IMR-90 (cell line): ENCODE results near the gene MMAB. TPM values are rescaled to one million over a fixed set of nuclear protein-coding genes. Genes with fewer than 3 reads are reported as not detected.

Source experiments
- ATAC-seq: fragments of 200-7000 bp; cut with Tn5 transposase; 2 replicates; pipeline ENCODE4 v1.9.1; 2020; ENCODE audit warnings: low read depth, mild to moderate bottlenecking, moderate library complexity
- BruUV-seq: library from RNA; stranded (reverse); fragments of 400-500 nt; replicated peaks from 2 replicates; lab custom pipeline; 2021; lab: Mats Ljungman, UMichigan
- CTCF ChIA-PET: fragments of 300-600 bp; formaldehyde crosslinking; extraction: SDS; loops from one replicate; lab custom pipeline; 2021; ENCODE audit warnings: antibody characterized with exemption; lab: Yijun Ruan, JAX
- POLR2A ChIA-PET: fragments of 300-600 bp; sonication (Branson Sonifier 250); formaldehyde crosslinking; loops from one replicate; lab custom pipeline; 2022; ENCODE audit warnings: antibody characterized with exemption; ENCODE audit not compliant: unreplicated experiment; lab: Charles Lee
- DNase-seq: peaks from one replicate; pipeline ENCODE4 v3.0.0; 2013
- H2AFZ ChIP-seq: replicated peaks from 2 replicates; pipeline ENCODE3; 2013; ENCODE audit warnings: low read length, mild to moderate bottlenecking; ENCODE audit not compliant: poor library complexity
- H2AK5ac ChIP-seq: 2 replicates; pipeline ENCODE4 v1.6.1; 2013; ENCODE audit warnings: low read depth, low read length, inconsistent platforms
- H2AK9ac ChIP-seq: replicated peaks from 2 replicates; pipeline ENCODE3; 2013; ENCODE audit warnings: mild to moderate bottlenecking, low read depth, low read length, moderate library complexity; ENCODE audit not compliant: poor library complexity
- H2BK120ac ChIP-seq: 2 replicates; pipeline ENCODE4 v1.6.1; 2013; ENCODE audit warnings: low read depth, low read length, inconsistent platforms
- H2BK15ac ChIP-seq: 3 replicates; pipeline ENCODE4 v1.6.1; 2013; ENCODE audit warnings: low read depth, low read length, inconsistent platforms
- H2BK20ac ChIP-seq: 2 replicates; pipeline ENCODE4 v1.6.1; 2013; ENCODE audit warnings: low read depth, mild to moderate bottlenecking, inconsistent platforms, low read length, moderate library complexity
- H2BK5ac ChIP-seq: 2 replicates; pipeline ENCODE4 v1.6.1; 2013; ENCODE audit warnings: mild to moderate bottlenecking, low read depth, low read length, inconsistent platforms; ENCODE audit not compliant: poor library complexity, severe bottlenecking
- H3K14ac ChIP-seq: replicated peaks from 2 replicates; pipeline ENCODE4 v1.6.1; 2013; ENCODE audit warnings: low read depth, low read length, inconsistent platforms
- H3K18ac ChIP-seq: 2 replicates; pipeline ENCODE4 v1.6.1; 2013; ENCODE audit warnings: low read depth, low read length, control low read depth
- H3K23ac ChIP-seq: 2 replicates; pipeline ENCODE4 v1.6.1; 2013; ENCODE audit warnings: low read depth, low read length, inconsistent platforms
- H3K27ac ChIP-seq: 2 replicates; pipeline ENCODE4 v1.5.1; 2013; ENCODE audit warnings: mild to moderate bottlenecking, control low read depth, low read length; ENCODE audit not compliant: insufficient read depth
- H3K27me3 ChIP-seq: 2 replicates; pipeline ENCODE4 v1.6.1; 2013; ENCODE audit warnings: low read length; ENCODE audit not compliant: control insufficient read depth, insufficient read depth
- H3K36me3 ChIP-seq: 2 replicates; pipeline ENCODE4 v1.6.1; 2013; ENCODE audit warnings: low read length, mixed read lengths; ENCODE audit not compliant: control insufficient read depth, insufficient read depth
- H3K4ac ChIP-seq: 2 replicates; pipeline ENCODE4 v1.6.1; 2013; ENCODE audit warnings: low read depth, low read length, inconsistent platforms
- H3K4me1 ChIP-seq: 2 replicates; pipeline ENCODE4 v1.6.1; 2013; ENCODE audit warnings: low read length, mixed read lengths; ENCODE audit not compliant: control insufficient read depth, insufficient read depth
- H3K4me2 ChIP-seq: 2 replicates; pipeline ENCODE4 v1.6.1; 2013; ENCODE audit warnings: low read depth, mild to moderate bottlenecking, control low read depth, low read length, moderate library complexity
- H3K4me3 ChIP-seq: 2 replicates; pipeline ENCODE4 v1.5.1; 2013; ENCODE audit warnings: low read depth, mild to moderate bottlenecking, control low read depth, low read length, moderate library complexity; ENCODE audit not compliant: insufficient read depth
- H3K56ac ChIP-seq: 2 replicates; pipeline ENCODE4 v1.6.1; 2013; ENCODE audit warnings: low read length, inconsistent platforms; ENCODE audit not compliant: insufficient read depth; ENCODE audit errors: extremely low read depth
- H3K79me1 ChIP-seq, 2 experiments: 2 replicates each; pipeline ENCODE4 v1.6.1; 2013; ENCODE audit warnings: low read length in 2 of 2, inconsistent platforms in 1 of 2, low read depth in 1 of 2
- H3K9ac ChIP-seq: 2 replicates; pipeline ENCODE4 v1.6.1; 2013; ENCODE audit warnings: low read depth, low read length, control low read depth
- H3K9me1 ChIP-seq: 2 replicates; pipeline ENCODE4 v1.6.1; 2013; ENCODE audit warnings: low read length, inconsistent platforms; ENCODE audit not compliant: insufficient read depth
- H3K9me3 ChIP-seq: 2 replicates; pipeline ENCODE4 v1.6.1; 2013; ENCODE audit warnings: low read length; ENCODE audit not compliant: control insufficient read depth, insufficient read depth
- H4K20me1 ChIP-seq: 2 replicates; pipeline ENCODE4 v1.6.1; 2013; ENCODE audit warnings: low read length, inconsistent platforms; ENCODE audit not compliant: insufficient read depth
- H4K5ac ChIP-seq: 2 replicates; pipeline ENCODE4 v1.6.1; 2013; ENCODE audit warnings: mild to moderate bottlenecking, low read depth, low read length, control low read depth
- H4K8ac ChIP-seq, 2 experiments: 2 replicates each; pipeline ENCODE4 v1.6.1; 2013; ENCODE audit warnings: low read depth in 2 of 2, low read length in 2 of 2, control low read depth in 1 of 2, inconsistent platforms in 1 of 2
- H4K91ac ChIP-seq: 2 replicates; pipeline ENCODE4 v1.6.1; 2013; ENCODE audit warnings: low read depth, low read length, inconsistent platforms; ENCODE audit not compliant: insufficient read depth
- BHLHE40 ChIP-seq: fragments of 150-350 bp; IDR thresholded peaks from 2 replicates; pipeline ENCODE4 v1.6.1; 2016; ENCODE audit warnings: mild to moderate bottlenecking, low read depth, low read length
- CEBPB ChIP-seq: IDR thresholded peaks from 2 replicates; pipeline ENCODE4 v1.6.1; 2012; ENCODE audit warnings: low read depth, low read length, improper control_type of control experiment
- CHD1 ChIP-seq: IDR thresholded peaks from 2 replicates; pipeline ENCODE4 v1.6.1; 2012; ENCODE audit warnings: low read depth, low read length, improper control_type of control experiment
- CTCF ChIP-seq: conservative IDR thresholded peaks from 2 replicates; pipeline ENCODE4 v1.5.1; 2012; ENCODE audit warnings: mild to moderate bottlenecking, low read depth, low read length, improper control_type of control experiment
- ELK1 ChIP-seq: fragments of 150-350 bp; IDR thresholded peaks from 2 replicates; pipeline ENCODE4 v1.6.1; 2016; ENCODE audit warnings: low read depth, mild to moderate bottlenecking, low read length, moderate library complexity, borderline replicate concordance
- FOS ChIP-seq: fragments of 150-350 bp; IDR thresholded peaks from 2 replicates; pipeline ENCODE4 v1.6.1; 2016; ENCODE audit warnings: low read depth, low read length
- MAFK ChIP-seq: IDR thresholded peaks from 2 replicates; pipeline ENCODE4 v1.6.1; 2012; ENCODE audit warnings: low read depth, low read length, improper control_type of control experiment
- MAZ ChIP-seq: IDR thresholded peaks from 2 replicates; pipeline ENCODE4 v1.6.1; 2012; ENCODE audit warnings: low read depth, mild to moderate bottlenecking, low read length, improper control_type of control experiment, moderate library complexity, borderline replicate concordance
- MXI1 ChIP-seq: IDR thresholded peaks from 2 replicates; pipeline ENCODE4 v1.6.1; 2012; ENCODE audit warnings: low read depth, mild to moderate bottlenecking, low read length, moderate library complexity, borderline replicate concordance
- NFE2L2 ChIP-seq: fragments of 150-350 bp; IDR thresholded peaks from 2 replicates; pipeline ENCODE4 v1.6.1; 2016; ENCODE audit warnings: low read depth, mild to moderate bottlenecking, low read length
- POLR2A ChIP-seq: IDR thresholded peaks from 2 replicates; pipeline ENCODE4 v1.6.1; 2012; ENCODE audit warnings: mild to moderate bottlenecking, low read depth, low read length
- RAD21 ChIP-seq: IDR thresholded peaks from 2 replicates; pipeline ENCODE4 v1.6.1; 2012; ENCODE audit warnings: low read length, improper control_type of control experiment
- RCOR1 ChIP-seq: IDR thresholded peaks from 2 replicates; pipeline ENCODE4 v1.6.1; 2012; ENCODE audit warnings: mild to moderate bottlenecking, low read length, improper control_type of control experiment; ENCODE audit not compliant: insufficient replicate concordance
- RFX5 ChIP-seq: IDR thresholded peaks from 2 replicates; pipeline ENCODE4 v1.8.0; 2012; ENCODE audit warnings: low read depth, mild to moderate bottlenecking, low read length, moderate library complexity
- SMC3 ChIP-seq: fragments of 150-350 bp; IDR thresholded peaks from 2 replicates; pipeline ENCODE4 v1.6.1; 2016; ENCODE audit warnings: low read depth, mild to moderate bottlenecking, antibody characterized with exemption, low read length, moderate library complexity
- USF2 ChIP-seq: fragments of 150-350 bp; IDR thresholded peaks from 2 replicates; pipeline ENCODE4 v1.6.1; 2017; ENCODE audit warnings: mild to moderate bottlenecking, antibody characterized with exemption, low read length, low read depth
- WGBS, 2 experiments: methylation state at CpG; one replicate each; pipeline versions ENCODE4 v1.1.5 to v1.1.7; 2013; ENCODE audit warnings: missing lambda C conversion rate in 2 of 2; ENCODE audit not compliant: insufficient read length in 1 of 2; ENCODE audit errors: extremely low coverage in 2 of 2; 5-methylcytosine and 5-hydroxymethylcytosine counted together
- dilution Hi-C: fragments of 300-500 bp; cut with HindIII; formaldehyde crosslinking; loops from one replicate; pipeline ENCODE4 v1.14.3; 2018; ENCODE audit warnings: low sequenced_read_pairs; ENCODE audit not compliant: unreplicated experiment
- in situ Hi-C: fragments of 300-500 bp; cut with MboI; formaldehyde crosslinking; loops from 3 replicates; pipeline ENCODE4 v1.14.3; 2019; ENCODE audit warnings: low sequenced_read_pairs, inconsistent platforms, mixed read lengths
- intact Hi-C: fragments of 100-400 bp; cut with micrococcal nuclease; formaldehyde crosslinking; loops from 2 replicates; pipeline ENCODE4 v1.10.0; 2022
- polyA plus RNA-seq, 3 experiments: library from polyadenylated mRNA; depleted of rRNA; stranded (reverse); fragments of >200 nt; gene quantifications; 2 replicates each; pipeline ENCODE4 v1.2.3, GENCODE V29; 2012; ENCODE audit warnings: low replicate concordance in 1 of 3
- total RNA-seq: library from RNA; depleted of rRNA; stranded (reverse); fragments of >200 nt; gene quantifications from 2 replicates; pipeline ENCODE4 v1.2.3, GENCODE V29; 2012

MMAB gene
- total and polyA plus RNA-seq, 2 of the 4 experiments (the other 2 are of a cell fraction) = 16.5 to 16.9 TPM

DNA sequence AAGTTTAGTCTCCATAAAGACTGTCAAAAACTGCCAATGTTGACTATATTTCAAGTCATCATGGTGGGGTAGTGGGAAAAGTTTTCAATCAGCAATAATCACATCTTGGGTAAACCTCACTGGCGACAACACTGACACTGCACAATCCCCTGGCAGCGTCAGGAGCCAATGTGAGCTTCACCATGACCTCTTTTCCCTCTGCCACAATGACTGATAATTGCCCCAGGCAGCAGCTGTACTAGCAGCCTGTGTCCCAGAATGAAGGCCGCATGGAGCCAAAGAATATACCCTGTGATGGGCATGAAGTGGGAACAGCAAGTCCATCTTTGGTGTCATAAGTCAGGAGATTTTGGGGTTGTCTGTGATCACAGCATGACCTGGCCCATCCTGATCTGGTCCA lies 5.3 kb downstream of the MMAB start:
- Histone ChIP-seq H4K20me1 (no peaks in the 10 kb centered on the region), H2BK120ac (no peak overlapping the region), H4K5ac (no peak overlapping the region), H4K8ac (no peak overlapping the region), H3K36me3 (peaks cover 6% of the 10 kb centered on the region), H3K9me1 (peaks cover 2% of the 10 kb centered on the region), H3K4me3 (no peak overlapping the region), H2BK20ac (no peak overlapping the region), H2AK5ac (no peak overlapping the region), H3K9me3 (no peaks in the 10 kb centered on the region), H2AK9ac (no peak overlapping the region), H3K4ac (no peak overlapping the region), H3K27ac (no peak overlapping the region), H4K91ac (no peak overlapping the region), H3K9ac (no peak overlapping the region), H2BK15ac (no peak overlapping the region), H2BK5ac (no peak overlapping the region), H3K56ac (no peak overlapping the region), H3K4me1 (no peaks in the 10 kb centered on the region; the same call in 1 of the 2 replicates), H3K27me3 (no peaks in the 10 kb centered on the region), H3K79me1 (peaks cover 0 to 10% of the 10 kb centered on the region in 2 experiments; a peak in 2 of 4 replicates), H3K14ac (no peak overlapping the region), H2AFZ (no peak overlapping the region), H3K4me2 (no peak overlapping the region), H3K18ac (no peak overlapping the region), H3K23ac (no peak overlapping the region)
- in situ Hi-C loops = no loop called here
- BruUV-seq = no TSS peak
- ChIA-PET POLR2A (no interaction called here), CTCF (no interaction called here)
- ATAC-seq (no peak), DNase-seq (no peak)
- dilution Hi-C loops = no loop called here
- intact Hi-C loops = no loop called here
- TF ChIP-seq MAFK = no peak
- TF ChIP-seq CHD1 = no peak
- no peak for TF ChIP-seq USF2
- no peak for TF ChIP-seq POLR2A
- TF ChIP-seq FOS = no peak
- TF ChIP-seq SMC3 = no peak
- TF ChIP-seq BHLHE40 = no peak
- no peak for TF ChIP-seq NFE2L2
- TF ChIP-seq RFX5 = no peak
- TF ChIP-seq CEBPB = no peak
- no peak for TF ChIP-seq MXI1
- TF ChIP-seq RAD21 = no peak
- TF ChIP-seq CTCF = no peak
- no peak for TF ChIP-seq RCOR1
- TF ChIP-seq MAZ = no peak
- TF ChIP-seq ELK1 = no peak
- WGBS, 2 experiments = no CpG with 5 or more reads among the region's 3 CpGs
